Kidney epithelial cell (primary cell): ENCODE measurements around the gene NEXMIF. TPM values are rescaled to one million over a fixed set of nuclear protein-coding genes. Genes with fewer than 3 reads are reported as not detected.

Experiments used
- DNase-seq: peaks from one replicate; pipeline ENCODE4 v3.0.0-alpha.2; 2010; ENCODE audit warnings: low read depth
- H3K27me3 ChIP-seq: 2 replicates; pipeline ENCODE4 v1.6.0; 2011; ENCODE audit warnings: low read length; ENCODE audit not compliant: control insufficient read depth, insufficient read depth
- H3K36me3 ChIP-seq: 2 replicates; pipeline ENCODE4 v1.5.1; 2011; ENCODE audit warnings: low read length; ENCODE audit not compliant: control insufficient read depth, insufficient read depth
- H3K4me3 ChIP-seq: 2 replicates; pipeline ENCODE4 v1.5.1; 2011; ENCODE audit warnings: low read depth, mild to moderate bottlenecking, control low read depth, low read length
- total RNA-seq: library from RNA; depleted of rRNA; stranded (reverse); fragments of >200 nt; gene quantifications from 2 replicates; pipeline ENCODE4 v1.2.3, GENCODE V29; 2015
- TF ChIP-seq, protein P1 (sequence below): IDR thresholded peaks from 2 replicates; pipeline ENCODE4 v1.5.1; 2011; ENCODE audit warnings: mild to moderate bottlenecking, moderate library complexity, low read length, control low read depth, inconsistent platforms; ENCODE audit not compliant: insufficient read depth, poor library complexity, severe bottlenecking

NEXMIF gene
- total RNA-seq, 1 donor from 2014 or later: 0.21 TPM

DNA sequence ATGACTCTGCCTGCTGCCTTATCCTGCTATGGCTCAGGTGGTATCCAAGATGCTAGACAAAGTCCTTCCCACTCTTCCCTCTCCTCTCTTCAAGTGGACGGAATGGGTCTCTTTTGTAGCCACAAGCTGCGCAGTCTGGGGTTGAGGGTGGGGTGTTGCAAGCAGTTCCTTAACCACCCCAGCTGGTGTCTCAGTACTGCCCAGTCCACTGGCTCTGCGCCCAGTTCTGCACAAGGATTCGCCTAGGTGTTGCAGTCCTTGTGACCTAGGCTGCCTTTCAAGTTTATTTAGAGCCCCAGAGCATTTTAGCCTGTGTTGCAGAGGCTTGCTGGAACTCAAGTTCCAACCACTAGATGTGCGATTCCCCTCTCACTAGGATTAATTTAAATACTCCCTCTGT lies 120.7 kb downstream of the NEXMIF start:
- no peaks in the 10 kb centered on the region for H3K36me3 ChIP-seq
- H3K27me3 ChIP-seq: no peaks in the 10 kb centered on the region
- no peak overlapping the region for H3K4me3 ChIP-seq
- no peak for DNase-seq
- TF ChIP-seq, protein P1, sequence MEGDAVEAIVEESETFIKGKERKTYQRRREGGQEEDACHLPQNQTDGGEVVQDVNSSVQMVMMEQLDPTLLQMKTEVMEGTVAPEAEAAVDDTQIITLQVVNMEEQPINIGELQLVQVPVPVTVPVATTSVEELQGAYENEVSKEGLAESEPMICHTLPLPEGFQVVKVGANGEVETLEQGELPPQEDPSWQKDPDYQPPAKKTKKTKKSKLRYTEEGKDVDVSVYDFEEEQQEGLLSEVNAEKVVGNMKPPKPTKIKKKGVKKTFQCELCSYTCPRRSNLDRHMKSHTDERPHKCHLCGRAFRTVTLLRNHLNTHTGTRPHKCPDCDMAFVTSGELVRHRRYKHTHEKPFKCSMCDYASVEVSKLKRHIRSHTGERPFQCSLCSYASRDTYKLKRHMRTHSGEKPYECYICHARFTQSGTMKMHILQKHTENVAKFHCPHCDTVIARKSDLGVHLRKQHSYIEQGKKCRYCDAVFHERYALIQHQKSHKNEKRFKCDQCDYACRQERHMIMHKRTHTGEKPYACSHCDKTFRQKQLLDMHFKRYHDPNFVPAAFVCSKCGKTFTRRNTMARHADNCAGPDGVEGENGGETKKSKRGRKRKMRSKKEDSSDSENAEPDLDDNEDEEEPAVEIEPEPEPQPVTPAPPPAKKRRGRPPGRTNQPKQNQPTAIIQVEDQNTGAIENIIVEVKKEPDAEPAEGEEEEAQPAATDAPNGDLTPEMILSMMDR: no peak

DNA sequence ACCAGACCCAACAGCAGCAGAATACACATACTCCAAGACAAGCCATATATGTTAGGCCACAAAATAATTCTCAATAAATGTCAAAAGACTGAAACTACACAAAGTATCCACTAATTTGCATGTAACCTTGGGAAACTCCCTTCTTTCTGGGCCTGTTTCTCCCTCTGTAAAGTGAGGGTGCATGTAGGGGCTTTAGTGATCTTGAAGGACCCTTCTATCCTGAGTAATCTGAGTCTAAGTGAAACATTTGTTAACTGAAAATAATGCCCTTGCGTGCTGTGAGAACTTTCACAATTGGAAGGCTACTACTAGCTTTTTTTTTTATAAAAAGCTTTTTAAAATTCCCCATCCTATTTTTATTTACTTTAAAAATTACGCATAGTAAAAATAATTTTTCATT lies 125.2 kb downstream of the NEXMIF start:
- DNase-seq: no peak
- no peaks in the 10 kb centered on the region for H3K27me3 ChIP-seq
- no peak overlapping the region for H3K4me3 ChIP-seq
- TF ChIP-seq, protein P1: no peak
- H3K36me3 ChIP-seq: no peaks in the 10 kb centered on the region

DNA sequence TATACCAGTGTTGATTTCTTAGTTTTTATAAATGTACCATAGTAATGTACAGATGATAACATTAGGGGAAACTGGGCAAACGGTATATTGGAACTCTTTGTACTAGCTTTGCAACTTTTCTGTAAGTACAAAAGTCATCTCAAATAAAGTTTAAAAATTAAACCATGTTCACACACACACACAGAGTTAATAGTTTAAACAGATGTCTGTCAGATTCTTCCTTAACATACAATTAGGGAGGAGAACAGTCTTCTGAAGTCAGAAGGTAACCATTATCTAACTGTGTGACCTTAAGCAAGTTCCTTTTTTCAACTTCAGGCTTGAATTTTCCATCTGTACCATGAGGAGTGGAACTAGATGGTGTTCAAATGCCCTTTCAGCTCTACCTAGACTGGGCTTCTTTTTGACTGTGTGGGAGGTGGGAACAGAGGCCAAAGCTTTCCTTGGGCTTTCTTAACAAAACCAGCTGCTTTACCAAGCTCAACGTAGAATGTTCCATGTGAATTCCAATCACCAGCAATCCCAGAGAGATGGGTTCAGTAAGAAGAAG lies 127.8 kb downstream of the NEXMIF start:
- TF ChIP-seq, protein P1: no peak
- no peak for DNase-seq
- Histone ChIP-seq H3K36me3 (no peaks in the 10 kb centered on the region), H3K4me3 (no peak overlapping the region), H3K27me3 (no peaks in the 10 kb centered on the region)

DNA sequence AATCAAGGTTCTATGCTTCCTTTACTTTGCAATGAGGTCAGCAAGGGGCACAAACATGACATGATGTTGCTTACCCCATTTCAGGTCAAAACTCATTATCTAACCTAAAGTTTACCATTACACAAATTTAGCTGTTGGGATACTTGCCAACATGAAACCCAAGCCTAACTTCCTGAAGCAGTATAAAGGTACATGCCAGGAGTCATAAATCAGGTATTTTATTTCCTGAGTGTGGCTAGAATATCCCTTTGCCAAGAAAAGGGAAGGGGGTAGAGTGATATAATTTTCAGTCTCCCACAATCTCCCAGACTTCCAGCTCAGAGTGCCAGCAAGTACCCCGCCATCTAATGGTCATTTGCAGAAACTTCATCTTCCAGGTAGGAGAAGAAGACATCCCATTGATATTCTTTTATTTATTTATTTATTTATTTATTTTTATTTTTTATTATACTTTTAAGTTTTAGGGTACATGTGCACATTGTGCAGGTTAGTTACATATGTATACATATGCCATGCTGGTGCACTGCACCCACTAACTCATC lies 136.6 kb downstream of the NEXMIF start:
- Histone ChIP-seq H3K4me3 (no peak overlapping the region), H3K36me3 (no peaks in the 10 kb centered on the region), H3K27me3 (no peaks in the 10 kb centered on the region)
- no peak for DNase-seq
- TF ChIP-seq, protein P1: no peak

DNA sequence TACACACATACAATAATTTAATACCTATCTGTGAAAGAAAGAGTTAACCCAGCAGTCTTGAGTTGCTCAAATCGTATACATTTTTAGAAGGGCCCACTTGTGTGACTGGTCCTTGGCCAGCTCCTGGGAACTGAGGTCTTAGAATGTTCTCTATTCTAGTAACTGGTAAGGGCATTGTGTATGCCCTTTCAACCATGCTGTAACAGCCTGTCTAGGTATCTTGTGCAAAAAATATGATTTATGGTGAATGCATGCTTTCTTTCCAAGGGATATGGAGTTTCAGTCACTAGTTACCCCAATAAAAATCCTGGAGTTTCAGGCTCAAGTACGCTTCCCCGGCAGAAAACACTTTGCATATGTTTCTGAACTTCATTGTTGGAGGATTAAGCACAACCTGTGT lies 140.6 kb downstream of the NEXMIF start:
- no peak for DNase-seq
- TF ChIP-seq, protein P1: no peak
- H3K27me3 ChIP-seq: no peaks in the 10 kb centered on the region
- no peaks in the 10 kb centered on the region for H3K36me3 ChIP-seq
- H3K4me3 ChIP-seq: no peak overlapping the region

DNA sequence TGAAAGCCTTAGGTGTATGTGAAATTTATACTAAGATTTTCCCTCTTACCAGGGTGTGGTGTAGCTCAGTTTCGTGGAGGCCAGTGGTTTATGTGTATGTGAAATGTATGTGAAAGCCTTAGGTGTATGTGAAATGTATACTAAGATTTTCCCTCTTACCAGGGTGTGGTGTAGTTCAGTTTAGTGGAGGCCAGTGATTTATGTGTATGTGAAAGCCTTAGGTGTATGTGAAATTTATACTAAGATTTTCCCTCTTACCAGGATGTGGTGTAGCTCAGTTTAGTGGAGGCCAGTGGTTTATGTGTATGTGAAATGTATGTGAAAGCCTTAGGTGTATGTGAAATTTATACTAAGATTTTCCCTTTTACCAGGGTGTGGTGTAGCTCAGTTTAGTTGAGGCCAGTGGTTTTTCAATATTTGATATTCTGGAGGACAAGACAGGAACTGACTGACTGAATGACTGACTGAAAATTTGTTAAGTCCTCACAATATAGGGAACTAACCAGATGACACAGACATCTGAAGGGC lies 143.7 kb downstream of the NEXMIF start:
- no peak for DNase-seq
- no peaks in the 10 kb centered on the region for H3K36me3 ChIP-seq
- H3K4me3 ChIP-seq: no peak overlapping the region
- TF ChIP-seq, protein P1: no peak
- no peaks in the 10 kb centered on the region for H3K27me3 ChIP-seq
